HG03097 (cell line): ENCODE results near the gene PER2.
"Not testable (repeated sequence)": the region's sequence is repeated elsewhere in the genome, so short reads cannot be mapped to it uniquely, and the experiment has no call there.

Experiments
- ATAC-seq: cut with Tn5 transposase; IDR thresholded peaks from one replicate; pipeline ENCODE4 v1.9.1; 2021; ENCODE audit not compliant: unreplicated experiment, low FRiP score

Gene PER2

GRCh38 chr2:238287737-238288649 is at the start of gene PER2:
Gene PER2 (minus strand): TSS chr2:238288610. CDS start chr2:238277936, 10,674 bp downstream.
- ATAC-seq, result peak; percentile 24

- no peak for ATAC-seq
Measured at GRCh38 chr2:238337846-238338245, 49.4 kb upstream of the PER2 start.

GRCh38 chr2:238336793-238337444 is 48.5 kb upstream of the PER2 start:
- no peak for ATAC-seq

- ATAC-seq, result no peak
Measured at GRCh38 chr2:238336151-238336550, 47.7 kb upstream of the PER2 start.

GRCh38 chr2:238335591-238335990 is 47.2 kb upstream of the PER2 start:
- ATAC-seq, result not testable (repeated sequence)

GRCh38 chr2:238334885-238335284 is 46.5 kb upstream of the PER2 start:
- ATAC-seq, result no peak

- ATAC-seq, result no peak
Measured at GRCh38 chr2:238331916-238332315, 43.5 kb upstream of the PER2 start.

- ATAC-seq, result no peak
Measured at GRCh38 chr2:238330391-238330790, 42.0 kb upstream of the PER2 start.

- no peak for ATAC-seq
Measured at GRCh38 chr2:238327751-238328150, 39.3 kb upstream of the PER2 start.

GRCh38 chr2:238326801-238327365 is 38.5 kb upstream of the PER2 start:
- no peak for ATAC-seq

- no peak for ATAC-seq
Measured at GRCh38 chr2:238325694-238326093, 37.3 kb upstream of the PER2 start.

- ATAC-seq, result not testable (repeated sequence)
Measured at GRCh38 chr2:238324248-238324647, 35.8 kb upstream of the PER2 start.

GRCh38 chr2:238322001-238322411 is 33.6 kb upstream of the PER2 start:
- no peak for ATAC-seq

GRCh38 chr2:238321467-238321866 is 33.1 kb upstream of the PER2 start:
- no peak for ATAC-seq

- ATAC-seq, result peak; percentile 24
Measured at GRCh38 chr2:238320648-238321281, 32.4 kb upstream of the PER2 start.

GRCh38 chr2:238320246-238320647 is 31.8 kb upstream of the PER2 start, which contains the start of gene TRAF3IP1:
Gene TRAF3IP1 (plus strand): TSS chr2:238320518. CDS start chr2:238320663, 145 bp downstream.
- peak; percentile 96 for ATAC-seq

GRCh38 chr2:238315031-238315595 is 26.7 kb upstream of the PER2 start:
- no peak for ATAC-seq

- ATAC-seq, result no peak
Measured at GRCh38 chr2:238314576-238314975, 26.2 kb upstream of the PER2 start.

GRCh38 chr2:238313991-238314350 is 25.6 kb upstream of the PER2 start:
- no peak for ATAC-seq

- ATAC-seq, result no peak
Measured at GRCh38 chr2:238313289-238313990, 25.0 kb upstream of the PER2 start.
